MM.1S (cell line): ENCODE measurements around the gene BNC1.

Experiments
- CTCF ChIP-seq: fragments of 300-600 bp; sonication (generic); IDR thresholded peaks from 2 replicates; pipeline ENCODE4 v1.5.1; 2016; ENCODE audit warnings: antibody characterized with exemption, low read length, mixed read lengths
- EZH2 ChIP-seq: fragments of 300-600 bp; sonication (generic); optimal IDR thresholded peaks from 2 replicates; pipeline ENCODE3; 2017; ENCODE audit warnings: low read depth, mild to moderate bottlenecking, antibody characterized with exemption, low read length, mixed read lengths
- EZH2phosphoT487 ChIP-seq: fragments of 300-600 bp; sonication (generic); IDR thresholded peaks from 2 replicates; pipeline ENCODE4 v1.6.1; 2018; ENCODE audit warnings: antibody characterized with exemption, low read length

DNA sequence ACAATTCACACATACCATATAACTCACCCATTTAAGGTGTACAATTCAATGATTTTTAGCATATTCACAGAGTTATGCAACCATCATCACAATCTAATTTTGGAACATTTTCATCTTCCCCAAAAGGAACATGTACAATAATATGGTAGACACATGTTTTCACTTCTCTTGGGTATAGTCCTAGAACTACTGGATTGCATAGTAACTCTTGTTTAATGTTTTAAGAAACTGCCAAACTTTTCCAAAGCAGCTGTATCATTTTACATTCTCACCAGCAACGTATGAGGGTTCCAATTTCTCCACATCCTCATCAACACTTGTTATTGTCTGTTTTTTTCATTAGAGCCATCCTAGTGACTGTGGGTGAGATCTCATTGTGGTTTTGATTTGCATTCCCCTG, 14.3 kb downstream of the BNC1 start:
- TF ChIP-seq CTCF (no peak), EZH2 (no peak), EZH2phosphoT487 (no peak)
